DOHH2 (cell line): ENCODE measurements around the gene PTGR1.
"Not testable (repeated sequence)": the region's sequence is repeated elsewhere in the genome, so short reads cannot be mapped to it uniquely, and the experiment has no call there.

Experiments
- EZH2phosphoT487 ChIP-seq: fragments of 200-600 bp; sonication (generic); IDR thresholded peaks from 2 replicates; pipeline ENCODE4 v1.6.1; 2017; ENCODE audit warnings: borderline replicate concordance, mild to moderate bottlenecking, antibody characterized with exemption, low read length, moderate library complexity, mixed read lengths
- TF ChIP-seq, protein P1 (sequence below): fragments of 200-600 bp; sonication (generic); IDR thresholded peaks from one replicate; pipeline ENCODE4 v1.5.1; 2014; ENCODE audit warnings: antibody characterized with exemption, mild to moderate bottlenecking, low read depth, low read length; ENCODE audit not compliant: poor library complexity, severe bottlenecking

DNA sequence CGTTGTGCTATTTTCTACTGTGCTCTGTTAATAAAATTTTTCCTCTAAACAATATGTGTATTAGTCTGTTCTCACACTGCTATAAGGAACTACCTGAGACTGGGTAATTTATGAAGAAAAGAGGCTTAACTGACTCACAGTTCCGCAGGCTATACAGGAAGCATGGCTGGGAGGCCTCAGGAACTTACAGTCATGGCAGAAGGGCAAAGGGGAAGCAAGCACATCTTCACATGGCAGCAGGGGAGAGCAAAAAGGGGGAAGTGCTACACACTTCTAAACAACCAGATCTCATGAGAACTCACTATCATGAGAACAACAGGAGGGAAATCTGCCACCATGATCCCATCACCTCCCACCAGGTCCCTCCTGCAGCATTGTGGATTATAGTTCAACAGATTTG is 44.0 kb downstream of the PTGR1 start:
- TF ChIP-seq, protein P1, sequence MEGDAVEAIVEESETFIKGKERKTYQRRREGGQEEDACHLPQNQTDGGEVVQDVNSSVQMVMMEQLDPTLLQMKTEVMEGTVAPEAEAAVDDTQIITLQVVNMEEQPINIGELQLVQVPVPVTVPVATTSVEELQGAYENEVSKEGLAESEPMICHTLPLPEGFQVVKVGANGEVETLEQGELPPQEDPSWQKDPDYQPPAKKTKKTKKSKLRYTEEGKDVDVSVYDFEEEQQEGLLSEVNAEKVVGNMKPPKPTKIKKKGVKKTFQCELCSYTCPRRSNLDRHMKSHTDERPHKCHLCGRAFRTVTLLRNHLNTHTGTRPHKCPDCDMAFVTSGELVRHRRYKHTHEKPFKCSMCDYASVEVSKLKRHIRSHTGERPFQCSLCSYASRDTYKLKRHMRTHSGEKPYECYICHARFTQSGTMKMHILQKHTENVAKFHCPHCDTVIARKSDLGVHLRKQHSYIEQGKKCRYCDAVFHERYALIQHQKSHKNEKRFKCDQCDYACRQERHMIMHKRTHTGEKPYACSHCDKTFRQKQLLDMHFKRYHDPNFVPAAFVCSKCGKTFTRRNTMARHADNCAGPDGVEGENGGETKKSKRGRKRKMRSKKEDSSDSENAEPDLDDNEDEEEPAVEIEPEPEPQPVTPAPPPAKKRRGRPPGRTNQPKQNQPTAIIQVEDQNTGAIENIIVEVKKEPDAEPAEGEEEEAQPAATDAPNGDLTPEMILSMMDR, result not testable (repeated sequence)
- not testable (repeated sequence) for TF ChIP-seq EZH2phosphoT487
